Chondrocyte (in vitro differentiated cells): ENCODE measurements around the gene PHF19. TPM values are rescaled to one million over a fixed set of nuclear protein-coding genes. Genes with fewer than 3 reads are reported as not detected.

ENCODE experiments used
- DNase-seq: peaks from one replicate; pipeline ENCODE4 v3.0.0; 2021; ENCODE audit warnings: mixed read lengths, low spot score
- H3K27ac Mint-ChIP-seq: one replicate; pipeline ENCODE4 v1.8.0; 2021; ENCODE audit warnings: mild to moderate bottlenecking, moderate library complexity, mixed read lengths; ENCODE audit not compliant: unreplicated experiment
- H3K27me3 Mint-ChIP-seq: 2 replicates; pipeline ENCODE4 v1.8.0; 2021; ENCODE audit warnings: low read depth, mixed read lengths
- H3K36me3 Mint-ChIP-seq: 2 replicates; pipeline ENCODE4 v1.8.0; 2021; ENCODE audit warnings: low read depth, mixed read lengths
- H3K4me1 Mint-ChIP-seq: 2 replicates; pipeline ENCODE4 v1.8.0; 2021; ENCODE audit warnings: low read depth, mild to moderate bottlenecking, mixed read lengths
- H3K4me3 Mint-ChIP-seq: one replicate; pipeline ENCODE4 v1.8.0; 2021; ENCODE audit warnings: mild to moderate bottlenecking, moderate library complexity, mixed read lengths; ENCODE audit not compliant: unreplicated experiment
- H3K9me3 Mint-ChIP-seq: 2 replicates; pipeline ENCODE4 v1.8.0; 2021; ENCODE audit warnings: low read depth, mixed read lengths
- total RNA-seq: library from RNA; stranded (reverse); gene quantifications from 3 replicates; pipeline ENCODE4 v1.2.1, GENCODE V29; 2021
- TF ChIP-seq, protein P1 (sequence below): fragments of 200-600 bp; sonication (generic); IDR thresholded peaks from 2 replicates; pipeline ENCODE4 v1.5.0; 2021; ENCODE audit warnings: antibody characterized with exemption, mild to moderate bottlenecking, moderate library complexity

PHF19 gene
- total RNA-seq, 1 donor from 2014 or later: 77.8 TPM

DNA sequence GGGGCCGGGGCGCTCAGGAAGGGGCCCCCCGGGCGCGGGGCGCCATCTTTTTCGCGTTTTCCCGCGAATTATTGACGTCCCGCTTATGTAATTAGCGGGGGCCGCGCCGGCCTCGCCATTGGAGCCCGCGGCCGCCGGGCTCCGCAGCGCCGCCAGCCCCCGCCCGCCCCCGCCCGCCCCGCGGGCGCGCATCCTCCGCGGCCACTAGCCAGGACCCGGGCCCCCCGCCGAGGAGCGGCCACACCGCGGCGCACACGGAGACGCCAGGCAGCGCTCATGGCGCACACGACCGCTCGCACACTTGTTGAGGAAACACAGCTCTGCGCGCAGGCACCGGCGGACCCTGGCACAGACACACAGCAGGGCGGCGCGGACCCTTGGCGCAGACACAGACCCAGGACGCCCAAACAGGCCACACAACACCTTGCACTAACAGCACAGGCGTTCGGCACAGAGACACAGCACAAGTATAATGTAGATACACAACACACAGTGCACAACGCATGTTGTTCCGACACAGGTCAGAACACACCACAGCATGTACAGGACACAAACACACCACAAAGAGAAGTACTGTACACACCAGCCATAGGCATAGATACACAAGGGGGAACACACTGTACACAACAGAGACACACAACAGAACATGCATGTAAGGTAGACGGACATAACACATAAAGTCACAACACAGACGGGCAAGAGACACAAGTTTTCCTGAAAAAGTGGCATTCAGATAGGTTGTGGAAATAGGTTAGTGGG, 467 bp upstream of the PHF19 start:
- Mint-ChIP-seq H3K27ac (peak overlapping the region; percentile 79), H3K4me1 (peaks cover 40% of the 10 kb centered on the region), H3K36me3 (peaks cover 13% of the 10 kb centered on the region), H3K4me3 (peak overlapping the region; percentile 83), H3K9me3 (no peaks in the 10 kb centered on the region), H3K27me3 (no peaks in the 10 kb centered on the region)
- TF ChIP-seq, protein P1, sequence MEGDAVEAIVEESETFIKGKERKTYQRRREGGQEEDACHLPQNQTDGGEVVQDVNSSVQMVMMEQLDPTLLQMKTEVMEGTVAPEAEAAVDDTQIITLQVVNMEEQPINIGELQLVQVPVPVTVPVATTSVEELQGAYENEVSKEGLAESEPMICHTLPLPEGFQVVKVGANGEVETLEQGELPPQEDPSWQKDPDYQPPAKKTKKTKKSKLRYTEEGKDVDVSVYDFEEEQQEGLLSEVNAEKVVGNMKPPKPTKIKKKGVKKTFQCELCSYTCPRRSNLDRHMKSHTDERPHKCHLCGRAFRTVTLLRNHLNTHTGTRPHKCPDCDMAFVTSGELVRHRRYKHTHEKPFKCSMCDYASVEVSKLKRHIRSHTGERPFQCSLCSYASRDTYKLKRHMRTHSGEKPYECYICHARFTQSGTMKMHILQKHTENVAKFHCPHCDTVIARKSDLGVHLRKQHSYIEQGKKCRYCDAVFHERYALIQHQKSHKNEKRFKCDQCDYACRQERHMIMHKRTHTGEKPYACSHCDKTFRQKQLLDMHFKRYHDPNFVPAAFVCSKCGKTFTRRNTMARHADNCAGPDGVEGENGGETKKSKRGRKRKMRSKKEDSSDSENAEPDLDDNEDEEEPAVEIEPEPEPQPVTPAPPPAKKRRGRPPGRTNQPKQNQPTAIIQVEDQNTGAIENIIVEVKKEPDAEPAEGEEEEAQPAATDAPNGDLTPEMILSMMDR: peak; percentile 22
- no peak for DNase-seq

DNA sequence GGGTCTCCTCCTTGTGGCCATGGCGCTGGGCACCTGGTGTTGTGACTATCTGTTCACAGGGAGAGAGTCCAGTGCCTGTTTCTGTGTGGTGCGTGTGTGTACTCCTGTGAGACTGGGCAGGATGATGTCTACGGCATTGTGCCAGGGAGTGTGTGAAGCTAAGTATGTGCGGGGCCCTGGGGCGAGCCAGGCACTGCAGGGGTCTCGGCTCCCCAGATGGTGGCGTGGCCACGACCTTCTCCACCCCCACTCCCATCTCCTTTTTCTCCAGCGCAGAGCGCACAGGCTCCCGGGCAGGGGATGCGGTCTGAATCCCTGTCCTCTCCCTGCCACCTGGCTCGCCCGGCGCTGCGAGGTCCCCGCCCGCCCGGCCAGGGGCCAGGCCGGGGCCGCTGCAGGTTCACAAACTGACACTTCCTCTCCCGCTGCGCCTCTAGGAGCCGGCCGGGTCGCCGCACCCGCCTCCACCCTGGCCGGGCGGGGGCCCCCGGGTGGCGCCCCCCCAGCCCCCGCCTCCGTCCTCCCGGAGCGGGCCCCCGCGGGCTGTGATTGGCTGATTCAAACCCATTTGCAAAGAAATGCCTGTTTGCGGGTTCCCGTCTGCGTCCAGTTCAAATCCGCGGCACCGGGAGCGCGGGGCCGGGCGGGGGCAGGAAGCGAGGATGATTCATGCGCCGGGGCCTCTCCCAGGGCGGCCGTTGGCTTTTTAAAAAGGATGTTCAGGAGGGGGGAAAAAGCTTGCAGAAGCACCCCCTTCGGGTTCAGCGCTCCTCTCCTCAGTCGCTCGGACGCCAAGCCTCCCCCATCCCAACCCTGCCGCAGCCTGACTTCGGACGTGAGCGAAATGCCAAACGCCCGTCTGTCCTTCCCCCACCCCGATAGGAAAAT, 790 bp downstream of the PHF19 start:
- TF ChIP-seq, protein P1: peak; percentile 46
- no peak for DNase-seq
- no peaks in the 10 kb centered on the region for H3K27me3 Mint-ChIP-seq
- H3K4me3 Mint-ChIP-seq: peak overlapping the region; percentile 77
- peaks cover 19% of the 10 kb centered on the region for H3K36me3 Mint-ChIP-seq
- peaks cover 48% of the 10 kb centered on the region for H3K4me1 Mint-ChIP-seq
- peak overlapping the region; percentile 92 for H3K27ac Mint-ChIP-seq
- H3K9me3 Mint-ChIP-seq: no peaks in the 10 kb centered on the region

DNA sequence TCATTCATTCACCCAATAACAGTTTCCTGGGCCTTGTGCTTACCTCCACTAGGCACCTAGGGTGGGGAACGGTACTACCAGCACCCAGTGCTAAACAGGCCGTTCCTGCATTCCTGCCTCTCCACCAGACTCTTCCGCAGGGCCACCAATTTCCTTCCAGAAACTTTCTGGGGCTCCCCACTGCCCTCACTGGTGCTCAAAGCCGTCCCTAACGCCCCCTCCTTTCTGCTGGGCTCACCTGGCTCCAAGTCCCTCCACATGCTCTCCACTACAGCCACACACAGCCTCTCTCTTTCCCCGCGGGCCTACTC, 1.4 kb downstream of the PHF19 start:
- H3K27ac Mint-ChIP-seq: peak overlapping the region; percentile 92
- peak overlapping the region; percentile 77 for H3K4me3 Mint-ChIP-seq
- H3K9me3 Mint-ChIP-seq: no peaks in the 10 kb centered on the region
- H3K4me1 Mint-ChIP-seq: peaks cover 51% of the 10 kb centered on the region
- TF ChIP-seq, protein P1: no peak
- H3K27me3 Mint-ChIP-seq: no peaks in the 10 kb centered on the region
- no peak for DNase-seq
- H3K36me3 Mint-ChIP-seq: peaks cover 19% of the 10 kb centered on the region

DNA sequence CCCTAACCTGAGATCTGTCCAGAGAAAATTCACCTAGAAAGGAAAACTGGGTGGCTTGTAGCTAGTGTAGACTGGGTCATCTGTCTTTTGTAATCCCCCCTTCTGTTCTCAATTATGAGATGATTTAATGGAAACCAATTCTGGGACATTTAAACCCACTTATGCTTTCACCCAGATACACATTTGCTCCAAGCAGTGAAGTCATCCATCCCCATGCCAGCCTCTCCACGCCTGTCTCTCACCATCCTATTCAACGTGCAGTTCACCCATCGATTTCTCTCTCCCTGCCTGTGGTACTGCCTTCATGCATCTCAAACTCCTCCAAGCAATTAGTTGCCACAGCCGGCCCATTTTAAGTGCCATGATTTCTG, 1.8 kb downstream of the PHF19 start:
- no peaks in the 10 kb centered on the region for H3K9me3 Mint-ChIP-seq
- TF ChIP-seq, protein P1: no peak
- DNase-seq: no peak
- H3K27ac Mint-ChIP-seq: peak overlapping the region; percentile 5
- peaks cover 19% of the 10 kb centered on the region for H3K36me3 Mint-ChIP-seq
- H3K27me3 Mint-ChIP-seq: no peaks in the 10 kb centered on the region
- peak overlapping the region; percentile 77 for H3K4me3 Mint-ChIP-seq
- peaks cover 54% of the 10 kb centered on the region for H3K4me1 Mint-ChIP-seq
